GM13977 (cell line): ENCODE results near the gene CCDC12.
A peak's percentile ranks its signal among the peaks of the same experiment; 100 is the strongest.

ENCODE experiments used
- DNase-seq: peaks from one replicate; pipeline ENCODE4 v3.0.0; 2012; ENCODE audit warnings: low spot score
- in situ Hi-C: fragments of 300-500 bp; cut with MboI; formaldehyde crosslinking; loops from one replicate; pipeline ENCODE4 v1.12.0; 2022; ENCODE audit warnings: low sequenced_read_pairs, low pct_unique_long_range_greater_than_20kb, mixed read lengths, inconsistent platforms; ENCODE audit not compliant: unreplicated experiment
- TF ChIP-seq, protein P1 (sequence below): IDR thresholded peaks from 2 replicates; pipeline ENCODE4 v1.5.1; 2012; ENCODE audit warnings: mild to moderate bottlenecking, control low read depth; ENCODE audit not compliant: insufficient read depth; ENCODE audit errors: extremely low read depth, missing control alignments

The CCDC12 gene

DNA sequence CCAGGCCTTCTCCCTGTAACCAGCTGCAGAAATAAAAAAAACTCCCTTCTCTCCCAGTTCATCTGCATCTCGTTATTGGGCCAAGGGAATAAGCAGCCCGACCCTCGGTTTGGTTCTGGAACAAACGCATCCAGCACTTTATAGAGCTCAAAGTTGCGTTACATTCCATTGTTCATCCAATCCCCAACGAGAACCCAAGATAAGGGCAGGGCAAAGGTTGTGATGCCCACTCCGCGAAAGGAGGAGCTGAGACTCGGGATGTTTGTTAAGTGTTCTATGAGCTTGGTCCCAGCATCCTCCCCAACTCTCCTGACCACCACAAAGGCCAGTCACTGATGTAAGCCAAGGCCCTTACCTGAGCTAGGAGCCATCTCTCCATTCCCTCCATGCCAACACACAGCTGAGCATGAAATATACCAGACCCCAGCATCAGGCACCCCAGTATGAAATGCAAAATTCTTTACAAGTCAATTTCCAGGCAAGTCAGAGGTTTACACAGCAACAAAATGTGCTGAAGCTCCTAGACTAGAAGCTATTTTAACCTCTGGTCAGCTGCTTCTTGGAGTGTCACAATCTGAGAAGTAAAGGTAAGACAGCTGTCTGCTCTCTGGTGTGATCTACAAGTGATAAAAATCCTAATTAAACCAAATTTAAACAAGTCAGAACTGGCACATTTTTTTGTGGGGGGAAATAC, 17.9 kb downstream of the CCDC12 start:
- TF ChIP-seq, protein P1, sequence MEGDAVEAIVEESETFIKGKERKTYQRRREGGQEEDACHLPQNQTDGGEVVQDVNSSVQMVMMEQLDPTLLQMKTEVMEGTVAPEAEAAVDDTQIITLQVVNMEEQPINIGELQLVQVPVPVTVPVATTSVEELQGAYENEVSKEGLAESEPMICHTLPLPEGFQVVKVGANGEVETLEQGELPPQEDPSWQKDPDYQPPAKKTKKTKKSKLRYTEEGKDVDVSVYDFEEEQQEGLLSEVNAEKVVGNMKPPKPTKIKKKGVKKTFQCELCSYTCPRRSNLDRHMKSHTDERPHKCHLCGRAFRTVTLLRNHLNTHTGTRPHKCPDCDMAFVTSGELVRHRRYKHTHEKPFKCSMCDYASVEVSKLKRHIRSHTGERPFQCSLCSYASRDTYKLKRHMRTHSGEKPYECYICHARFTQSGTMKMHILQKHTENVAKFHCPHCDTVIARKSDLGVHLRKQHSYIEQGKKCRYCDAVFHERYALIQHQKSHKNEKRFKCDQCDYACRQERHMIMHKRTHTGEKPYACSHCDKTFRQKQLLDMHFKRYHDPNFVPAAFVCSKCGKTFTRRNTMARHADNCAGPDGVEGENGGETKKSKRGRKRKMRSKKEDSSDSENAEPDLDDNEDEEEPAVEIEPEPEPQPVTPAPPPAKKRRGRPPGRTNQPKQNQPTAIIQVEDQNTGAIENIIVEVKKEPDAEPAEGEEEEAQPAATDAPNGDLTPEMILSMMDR, result no peak
- in situ Hi-C loops, result no loop called here
- no peak for DNase-seq

DNA sequence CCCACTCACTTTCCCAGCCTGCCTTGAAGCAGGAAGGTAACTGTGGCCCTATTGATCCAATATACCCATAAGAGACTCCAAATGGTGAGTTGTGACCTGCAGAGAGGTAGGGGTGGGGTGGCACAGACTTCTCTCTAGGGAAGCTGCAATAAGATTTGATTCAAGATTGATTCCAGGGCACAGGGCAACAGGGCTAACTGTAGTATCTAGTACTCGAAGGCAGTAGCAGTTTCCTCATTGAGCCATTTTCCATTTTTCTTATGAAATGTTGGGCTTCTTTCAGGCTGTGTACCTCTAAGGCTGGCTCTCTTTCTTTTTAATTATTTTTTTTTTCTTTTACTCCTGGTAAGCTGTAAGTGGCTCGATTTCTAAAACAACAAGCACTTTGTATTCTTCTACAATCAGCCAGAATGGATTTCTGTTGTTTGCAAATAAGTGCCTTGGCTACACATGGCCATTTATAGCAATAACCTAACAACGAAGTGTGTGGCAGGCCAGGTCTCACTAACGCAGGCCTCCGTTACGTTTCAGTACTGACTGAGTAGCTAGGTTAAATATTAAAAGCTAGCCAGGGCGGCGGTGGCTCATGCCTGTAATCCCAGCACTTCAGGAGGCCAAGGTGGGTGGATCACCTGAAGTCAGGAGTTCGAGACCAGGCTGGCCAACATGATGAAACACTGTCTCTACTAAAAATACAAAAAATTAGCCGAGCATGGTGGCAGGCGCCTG, 19.3 kb downstream of the CCDC12 start:
- in situ Hi-C loops, result no loop called here
- DNase-seq, result no peak
- TF ChIP-seq, protein P1, result no peak

DNA sequence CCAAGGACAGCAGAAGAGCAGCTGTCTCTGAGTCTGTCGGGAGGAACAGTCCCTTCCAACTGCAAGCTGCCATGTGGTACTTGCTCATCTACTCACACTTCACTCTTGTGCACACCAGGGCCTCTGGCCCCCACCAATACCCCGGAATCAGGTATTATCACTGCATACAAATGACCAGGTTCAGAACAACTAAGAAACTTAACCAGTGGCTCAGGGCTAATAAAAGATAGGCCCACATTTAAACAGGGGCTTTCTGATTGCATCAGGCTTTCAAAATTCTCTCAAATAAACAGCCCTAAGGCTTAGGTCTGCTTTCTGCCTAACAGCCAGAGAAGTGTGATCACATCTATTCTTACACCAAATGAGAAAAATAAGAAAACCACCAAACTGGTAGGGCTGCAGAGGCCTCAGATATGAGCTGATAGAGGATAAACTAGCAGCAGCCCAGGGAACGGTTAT, 20.7 kb downstream of the CCDC12 start:
- in situ Hi-C loops, result no loop called here
- TF ChIP-seq, protein P1, result no peak
- peak; percentile 60 for DNase-seq

GRCh38 chr3:46955157-46955556, 21.4 kb downstream of the CCDC12 start:
- DNase-seq, result no peak
- in situ Hi-C loops, result no loop called here
- TF ChIP-seq, protein P1, result no peak

- no peak for DNase-seq
- TF ChIP-seq, protein P1, result no peak
- in situ Hi-C loops, result no loop called here
Observed at GRCh38 chr3:46954178-46954577, 22.4 kb downstream of the CCDC12 start.

DNA sequence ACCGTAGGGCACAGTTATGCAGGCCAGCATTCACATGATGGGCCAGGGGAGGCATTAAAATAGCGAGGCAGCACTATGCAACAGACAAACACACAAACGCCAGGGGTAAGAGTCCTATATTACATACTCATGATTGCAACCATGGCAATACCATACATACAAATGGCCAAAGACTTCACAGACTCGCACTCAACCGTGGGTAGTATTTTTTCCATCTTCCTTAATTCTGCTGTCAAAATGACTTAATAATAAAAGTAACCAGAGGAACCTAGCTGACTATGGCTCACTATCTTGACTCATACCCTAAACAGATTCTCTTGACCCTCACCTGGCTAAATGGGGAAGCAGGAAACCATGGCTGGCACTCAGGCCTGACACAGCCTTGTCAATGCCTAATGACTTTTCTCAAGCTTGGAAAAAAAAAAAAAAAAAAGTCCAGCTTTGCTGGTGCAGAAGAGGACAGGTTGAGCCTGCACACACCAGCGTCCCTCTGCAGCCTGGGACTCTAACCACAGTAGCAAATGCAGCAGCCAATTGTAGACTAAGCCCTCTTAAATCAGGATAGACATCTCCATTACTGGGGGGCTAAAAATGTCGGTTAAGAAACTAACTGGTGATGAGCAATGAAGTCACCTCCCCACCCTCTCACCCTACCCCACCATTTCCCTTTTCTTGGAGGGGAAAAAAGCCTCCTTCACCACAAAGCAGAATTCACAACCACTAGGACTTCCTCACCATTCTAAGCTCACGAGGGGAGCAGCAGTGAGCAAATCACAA, 23.1 kb downstream of the CCDC12 start:
- no peak for DNase-seq
- TF ChIP-seq, protein P1, result no peak
- in situ Hi-C loops, result no loop called here
